Calu3 (cell line): Measurements from ENCODE around the gene CHRNA5. TPM values are rescaled to one million over a fixed set of nuclear protein-coding genes. Genes with fewer than 3 reads are reported as not detected.

Experiments
- BruUV-seq: library from RNA; stranded (reverse); fragments of 400-500 nt; replicated peaks from 2 replicates; lab custom pipeline; 2021; lab: Mats Ljungman, UMichigan
- CTCF ChIA-PET: fragments of 300-600 bp; sonication (Branson Sonifier 250); formaldehyde crosslinking; loops from one replicate; lab custom pipeline; 2022; ENCODE audit warnings: antibody characterized with exemption; lab: Charles Lee
- DNase-seq: peaks from one replicate; pipeline ENCODE4 v3.0.0; 2022
- H3K27ac Mint-ChIP-seq: one replicate; pipeline ENCODE4 v1.8.0; 2022; ENCODE audit warnings: mixed read lengths; ENCODE audit not compliant: unreplicated experiment
- H3K27me3 Mint-ChIP-seq: one replicate; pipeline ENCODE4 v1.8.0; 2022; ENCODE audit warnings: mixed read lengths; ENCODE audit not compliant: unreplicated experiment
- H3K36me3 Mint-ChIP-seq: one replicate; pipeline ENCODE4 v1.8.0; 2022; ENCODE audit warnings: mild to moderate bottlenecking, moderate library complexity, mixed read lengths; ENCODE audit not compliant: insufficient read depth, unreplicated experiment
- H3K4me1 Mint-ChIP-seq: one replicate; pipeline ENCODE4 v1.8.0; 2022; ENCODE audit warnings: mild to moderate bottlenecking, low read depth, mixed read lengths; ENCODE audit not compliant: unreplicated experiment
- H3K4me3 Mint-ChIP-seq: one replicate; pipeline ENCODE4 v1.8.0; 2022; ENCODE audit warnings: mild to moderate bottlenecking, low read depth, moderate library complexity, mixed read lengths; ENCODE audit not compliant: unreplicated experiment
- H3K9me3 Mint-ChIP-seq: one replicate; pipeline ENCODE4 v1.8.0; 2022; ENCODE audit warnings: low read depth, mixed read lengths; ENCODE audit not compliant: unreplicated experiment
- CTCF ChIP-seq: fragments of 200-600 bp; IDR thresholded peaks from one replicate; pipeline ENCODE4 v1.8.0; 2022; ENCODE audit warnings: antibody characterized with exemption; ENCODE audit not compliant: unreplicated experiment
- intact Hi-C: fragments of 100-400 bp; cut with micrococcal nuclease; formaldehyde crosslinking; loops from one replicate; pipeline ENCODE4 v1.10.0; 2022; ENCODE audit not compliant: unreplicated experiment
- total RNA-seq: library from RNA; stranded (reverse); gene quantifications from 2 replicates; pipeline ENCODE4 v1.2.3, GENCODE V29; 2022

Gene CHRNA5
- total RNA-seq, 1 experiment from 2014 or later, result 47.0 TPM

GRCh38 chr15:78614021-78614420 lies 48.7 kb downstream of the CHRNA5 start:
- BruUV-seq, result no TSS peak
- Mint-ChIP-seq H3K27me3 (peaks cover 48% of the 10 kb centered on the region), H3K27ac (no peak overlapping the region), H3K36me3 (no peaks in the 10 kb centered on the region), H3K4me3 (no peak overlapping the region), H3K4me1 (no peaks in the 10 kb centered on the region), H3K9me3 (no peaks in the 10 kb centered on the region)
- intact Hi-C loops, result no loop called here
- no peak for DNase-seq
- no peak for TF ChIP-seq CTCF
- CTCF ChIA-PET, result no interaction called here

GRCh38 chr15:78615151-78615589 lies 49.9 kb downstream of the CHRNA5 start:
- intact Hi-C loops, result no loop called here
- H3K27me3 Mint-ChIP-seq, result peaks cover 48% of the 10 kb centered on the region
- H3K36me3 Mint-ChIP-seq, result no peaks in the 10 kb centered on the region
- H3K27ac Mint-ChIP-seq, result no peak overlapping the region
- H3K4me1 Mint-ChIP-seq, result no peaks in the 10 kb centered on the region
- H3K9me3 Mint-ChIP-seq, result no peaks in the 10 kb centered on the region
- CTCF ChIA-PET, result interaction anchor here (1.2 kb wide), 1 partner anchor 36 kb away, joined by 3 read pairs; no protein-coding TSS in a partner anchor
- no peak for DNase-seq
- BruUV-seq, result no TSS peak
- no peak overlapping the region for H3K4me3 Mint-ChIP-seq
- TF ChIP-seq CTCF, result no peak

GRCh38 chr15:78616506-78616905 lies 51.2 kb downstream of the CHRNA5 start:
- TF ChIP-seq CTCF, result no peak
- Mint-ChIP-seq H3K4me1 (no peaks in the 10 kb centered on the region), H3K4me3 (no peak overlapping the region), H3K27me3 (peaks cover 42% of the 10 kb centered on the region), H3K27ac (no peak overlapping the region), H3K36me3 (no peaks in the 10 kb centered on the region), H3K9me3 (no peaks in the 10 kb centered on the region)
- no peak for DNase-seq
- CTCF ChIA-PET, result interaction anchor here (0.6 to 1.2 kb wide), 2 partner anchors 35 to 386 kb away, joined by 3 to 5 read pairs; no protein-coding TSS in a partner anchor
- intact Hi-C loops, result no loop called here
- no TSS peak for BruUV-seq

GRCh38 chr15:78617076-78617475 lies 51.8 kb downstream of the CHRNA5 start:
- no peaks in the 10 kb centered on the region for H3K36me3 Mint-ChIP-seq
- DNase-seq, result no peak
- CTCF ChIA-PET, result no interaction called here
- no TSS peak for BruUV-seq
- no peaks in the 10 kb centered on the region for H3K4me1 Mint-ChIP-seq
- no peak overlapping the region for H3K27ac Mint-ChIP-seq
- peaks cover 42% of the 10 kb centered on the region for H3K27me3 Mint-ChIP-seq
- no peaks in the 10 kb centered on the region for H3K9me3 Mint-ChIP-seq
- intact Hi-C loops, result no loop called here
- TF ChIP-seq CTCF, result no peak
- H3K4me3 Mint-ChIP-seq, result no peak overlapping the region
